T47D (cell line): Measurements from ENCODE around the gene CRISP3.

Source experiments
- DNase-seq, 2 experiments: peaks; one replicate each; pipeline versions ENCODE4 v3.0.0 to v3.0.0-alpha.2; 2011 to 2012; ENCODE audit warnings: low read depth in 1 of 2, low spot score in 1 of 2
- JUND ChIP-seq: IDR thresholded peaks from 2 replicates; pipeline ENCODE4 v1.6.1; 2012; ENCODE audit warnings: low read depth
- in situ Hi-C: cut with HindIII; loops from 2 replicates; pipeline ENCODE4 v1.10.0; 2016; ENCODE audit warnings: low sequenced_read_pairs, low pct_unique_long_range_greater_than_20kb

The CRISP3 gene, protein sequence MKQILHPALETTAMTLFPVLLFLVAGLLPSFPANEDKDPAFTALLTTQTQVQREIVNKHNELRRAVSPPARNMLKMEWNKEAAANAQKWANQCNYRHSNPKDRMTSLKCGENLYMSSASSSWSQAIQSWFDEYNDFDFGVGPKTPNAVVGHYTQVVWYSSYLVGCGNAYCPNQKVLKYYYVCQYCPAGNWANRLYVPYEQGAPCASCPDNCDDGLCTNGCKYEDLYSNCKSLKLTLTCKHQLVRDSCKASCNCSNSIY

DNA sequence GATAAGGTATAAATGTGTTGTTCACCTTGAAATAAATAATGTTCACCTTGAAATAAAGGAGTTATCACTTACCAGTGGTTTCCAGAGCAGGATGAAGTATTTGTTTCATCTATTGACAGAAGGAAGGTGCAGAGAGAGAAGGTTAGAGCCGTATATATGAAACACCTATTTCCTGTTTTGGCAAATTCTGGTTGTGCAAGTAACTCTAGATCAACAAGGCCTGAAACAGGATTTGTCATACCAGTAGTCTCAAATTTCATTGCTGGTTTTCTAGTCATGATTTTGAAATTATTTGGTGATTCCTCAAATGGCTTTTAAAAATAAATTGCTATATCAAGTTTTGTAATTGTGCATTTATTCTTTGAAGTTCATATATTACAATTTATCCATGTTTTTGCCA, at the start of gene CRISP3:
Gene CRISP3 (minus strand): TSS at position 130 of the 400 bp plus-strand sequence. CDS start 21 bp downstream, at position 109.
- TF ChIP-seq JUND, result no peak
- in situ Hi-C loops, result no loop called here
- DNase-seq, result peak in 1 of 2 experiments; percentile 83

DNA sequence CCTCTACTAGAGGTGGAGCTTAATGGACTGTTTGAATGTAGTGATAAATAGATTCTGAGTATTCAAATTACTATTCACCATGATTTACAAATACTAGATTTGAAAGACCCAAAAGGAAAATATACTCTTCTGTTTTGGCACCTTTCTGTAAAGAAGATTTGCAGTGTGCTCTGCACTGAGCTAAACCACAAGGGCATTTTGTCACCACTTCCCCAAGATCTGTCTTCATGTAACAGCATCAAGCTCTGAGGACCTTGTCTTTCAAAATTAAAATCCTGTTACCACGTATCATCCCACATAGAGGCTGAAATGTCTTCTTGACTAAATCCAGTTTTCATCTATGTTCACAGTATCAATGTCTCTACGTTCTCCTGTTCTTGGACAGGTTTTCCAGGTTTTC, 46.2 kb upstream of the CRISP3 start:
- no peak for TF ChIP-seq JUND
- DNase-seq, result peak in 1 of 2 experiments; percentile 24
- in situ Hi-C loops, result no loop called here

DNA sequence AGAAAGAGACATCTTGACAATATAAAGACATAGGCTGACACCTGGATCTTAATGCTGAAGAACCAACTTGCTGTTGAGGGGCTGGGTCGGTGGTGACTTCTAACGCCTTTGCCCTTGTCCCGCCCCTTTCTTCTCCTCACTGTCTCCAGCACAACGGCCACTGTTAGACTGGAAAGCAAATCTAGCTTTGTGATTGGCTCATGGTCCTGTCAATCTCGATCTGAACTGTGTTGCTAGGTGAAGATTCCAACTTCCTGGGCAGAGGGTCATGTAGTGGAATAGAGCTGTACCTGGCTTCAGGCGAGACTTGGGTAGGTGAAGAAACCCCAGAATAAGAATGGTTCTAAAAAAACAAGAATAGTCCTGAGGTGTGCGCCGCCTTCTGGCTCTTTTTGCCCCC, 43.0 kb upstream of the CRISP3 start, which contains the start of gene PGK2:
Gene PGK2 (minus strand): TSS at position 110 of the 400 bp plus-strand sequence. CDS start 98 bp downstream, at position 12.
- DNase-seq, result peak in 1 of 2 experiments; percentile 77
- TF ChIP-seq JUND, result no peak
- in situ Hi-C loops, result no loop called here

DNA sequence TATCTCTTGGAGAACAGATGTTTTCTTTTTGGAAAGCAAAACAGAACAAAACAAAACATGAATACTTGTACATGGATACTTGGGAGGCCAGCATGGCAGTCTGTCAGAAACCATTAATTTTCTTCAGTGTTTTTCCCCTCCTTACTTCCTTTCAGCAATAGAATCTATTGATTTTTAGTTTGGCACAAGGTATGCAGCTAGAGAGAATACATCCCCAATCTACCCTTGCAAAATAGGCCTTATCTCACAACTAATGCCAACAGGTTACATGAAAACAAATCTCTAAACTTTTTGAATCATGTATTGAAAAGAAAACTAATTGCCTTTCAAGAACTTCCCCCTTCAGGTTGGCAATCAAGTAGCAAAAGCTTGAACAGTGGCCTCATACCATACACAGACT, 40.1 kb upstream of the CRISP3 start:
- no peak for DNase-seq
- TF ChIP-seq JUND, result no peak
- in situ Hi-C loops, result no loop called here

DNA sequence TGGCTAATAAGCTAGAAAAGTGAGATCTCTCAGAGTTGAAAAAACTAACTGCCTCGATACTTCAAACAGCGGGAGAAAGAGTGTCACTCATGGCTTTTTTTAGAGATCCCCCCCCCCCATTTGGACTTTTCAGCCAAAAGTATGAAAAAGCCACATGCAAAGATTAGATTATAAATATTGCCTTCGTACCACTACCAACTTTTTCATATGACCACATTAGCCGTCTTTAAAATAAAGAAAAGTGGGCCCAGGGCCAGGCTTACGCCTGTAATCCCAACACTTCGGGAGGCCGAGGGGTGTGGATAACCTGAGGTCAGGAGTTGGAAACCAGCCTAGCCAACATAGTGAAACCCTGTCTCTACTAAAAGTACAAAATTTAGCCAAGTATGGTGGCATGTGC, 38.5 kb upstream of the CRISP3 start:
- in situ Hi-C loops, result no loop called here
- no peak for DNase-seq
- TF ChIP-seq JUND, result no peak

DNA sequence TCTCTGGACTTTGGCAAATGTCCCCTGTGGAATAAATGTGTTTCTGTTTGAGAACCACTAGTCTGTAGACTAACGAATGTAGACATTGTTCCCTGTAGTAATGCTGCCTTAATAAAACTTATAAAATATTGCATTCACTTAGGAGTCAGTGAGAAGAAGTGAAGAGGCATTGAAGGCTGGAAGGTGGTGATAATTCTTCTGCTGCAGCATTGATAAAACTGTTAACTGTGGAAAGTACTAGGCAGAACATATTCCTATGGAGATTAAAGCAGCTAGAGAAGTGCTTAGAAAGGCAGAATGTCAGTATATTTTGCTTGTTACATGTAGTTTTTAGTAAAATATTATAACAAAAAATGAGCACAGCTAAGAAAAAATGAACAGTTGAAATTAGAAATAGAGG, 38.1 kb upstream of the CRISP3 start:
- DNase-seq, result no peak
- in situ Hi-C loops, result no loop called here
- no peak for TF ChIP-seq JUND

DNA sequence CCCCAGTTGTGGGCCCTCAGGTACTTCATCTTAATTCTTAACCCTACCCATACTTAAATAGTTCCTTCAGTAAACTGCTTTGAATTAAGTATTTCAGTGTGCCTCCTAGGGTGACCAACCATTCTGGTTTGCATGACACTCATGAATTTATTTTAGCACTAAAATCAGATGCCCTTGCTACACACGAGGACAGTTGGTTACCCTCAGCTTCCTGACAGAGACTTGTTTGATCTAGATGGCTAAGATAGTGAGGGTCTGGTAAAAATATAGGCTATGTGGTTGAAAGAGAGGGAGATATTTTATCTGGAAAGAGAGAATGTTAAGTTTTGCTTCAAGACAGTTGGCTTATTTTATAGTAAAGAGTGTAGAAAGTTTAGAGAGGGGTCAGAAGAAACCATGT, 32.3 kb upstream of the CRISP3 start:
- in situ Hi-C loops, result no loop called here
- no peak for DNase-seq
- no peak for TF ChIP-seq JUND

DNA sequence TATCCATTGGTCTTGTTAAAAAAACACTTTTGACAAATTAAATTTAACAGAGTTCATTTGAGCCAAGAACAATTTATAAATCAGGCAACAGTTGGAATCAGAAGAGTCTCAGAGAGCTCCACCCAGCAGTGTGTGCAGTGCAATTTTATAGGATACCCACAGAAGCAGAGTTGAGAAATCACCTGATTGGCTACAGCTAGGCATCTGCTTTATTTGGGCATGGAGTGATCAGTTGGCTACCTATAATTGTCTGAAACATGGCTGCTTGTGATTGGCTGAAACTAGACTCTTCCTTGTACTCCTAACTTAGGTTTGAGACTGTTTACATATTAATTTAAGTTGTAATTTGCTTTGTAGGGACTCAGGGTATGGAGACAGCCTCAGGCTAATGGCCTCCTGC, 30.9 kb upstream of the CRISP3 start:
- in situ Hi-C loops, result no loop called here
- DNase-seq, result no peak
- no peak for TF ChIP-seq JUND

DNA sequence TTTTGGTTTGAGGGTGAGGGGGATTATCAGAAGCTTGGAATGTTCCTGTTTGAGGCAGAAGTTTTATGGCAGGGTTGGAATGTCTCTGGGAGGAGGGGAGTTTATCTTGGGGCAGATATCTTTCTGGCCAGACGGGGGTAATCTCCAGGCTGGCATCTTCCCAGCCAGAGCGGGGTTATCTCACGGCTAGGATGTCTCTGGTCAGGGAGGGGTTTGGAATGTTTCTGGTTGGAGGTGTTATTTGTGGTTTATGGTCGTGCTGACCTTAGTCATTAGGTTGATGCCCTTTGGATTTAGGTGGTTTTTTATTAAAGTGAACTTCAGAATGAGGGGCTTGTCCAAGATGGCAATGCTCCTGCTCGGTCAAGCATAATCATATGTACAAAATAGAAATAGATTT, 28.1 kb upstream of the CRISP3 start:
- in situ Hi-C loops, result no loop called here
- DNase-seq, result no peak
- no peak for TF ChIP-seq JUND

DNA sequence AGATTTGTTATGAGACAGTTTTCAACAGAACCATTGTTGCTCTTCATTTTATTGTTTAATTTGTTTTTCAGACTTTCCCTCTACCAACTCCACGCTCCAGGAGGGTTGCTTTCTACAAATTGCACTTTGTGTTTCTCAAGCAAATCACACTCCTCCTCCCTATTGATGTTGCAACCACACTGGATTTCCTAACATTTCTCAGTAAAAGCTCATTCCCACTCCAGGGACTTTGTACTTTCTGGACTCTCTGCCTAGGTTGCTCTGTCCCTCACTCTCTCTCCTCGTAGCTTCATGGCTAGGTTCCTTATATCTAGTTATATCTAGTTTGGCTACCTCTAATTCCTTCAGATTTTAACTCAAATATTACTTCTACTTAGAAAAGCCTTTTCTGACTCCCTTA, 22.6 kb upstream of the CRISP3 start:
- no peak for DNase-seq
- TF ChIP-seq JUND, result no peak
- in situ Hi-C loops, result no loop called here

DNA sequence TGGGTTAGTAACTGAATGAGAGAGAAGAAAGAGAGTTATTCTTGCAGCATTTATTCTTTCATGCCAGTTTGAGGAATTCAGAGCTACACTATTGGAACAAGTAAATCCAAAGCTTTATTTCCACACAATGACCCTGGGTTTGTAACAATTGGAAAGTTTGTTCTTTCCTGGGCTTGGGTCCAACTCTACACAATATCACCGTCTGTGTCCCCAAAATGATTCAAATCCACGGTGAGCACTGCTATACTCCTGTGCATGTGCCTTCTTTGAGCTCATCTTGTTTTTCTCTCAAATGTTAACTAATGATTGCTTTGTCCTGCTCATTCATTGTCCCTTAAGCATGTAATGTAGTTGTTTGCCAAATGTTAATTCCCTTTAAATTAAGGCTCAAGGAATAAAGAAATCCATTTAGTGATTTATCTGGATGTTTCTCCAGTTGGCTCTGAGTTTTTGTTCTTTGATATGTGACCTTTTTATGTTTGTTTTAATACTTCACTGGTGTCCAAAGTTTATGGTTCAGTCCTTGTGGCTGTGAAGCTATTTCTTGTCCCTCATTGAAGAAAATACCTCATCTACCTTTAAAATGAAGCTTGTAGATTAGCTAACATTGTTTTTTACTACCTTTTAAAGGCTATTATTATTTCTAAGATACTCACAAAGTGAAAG, 20.5 kb upstream of the CRISP3 start:
- no peak for DNase-seq
- TF ChIP-seq JUND, result no peak
- in situ Hi-C loops, result no loop called here

DNA sequence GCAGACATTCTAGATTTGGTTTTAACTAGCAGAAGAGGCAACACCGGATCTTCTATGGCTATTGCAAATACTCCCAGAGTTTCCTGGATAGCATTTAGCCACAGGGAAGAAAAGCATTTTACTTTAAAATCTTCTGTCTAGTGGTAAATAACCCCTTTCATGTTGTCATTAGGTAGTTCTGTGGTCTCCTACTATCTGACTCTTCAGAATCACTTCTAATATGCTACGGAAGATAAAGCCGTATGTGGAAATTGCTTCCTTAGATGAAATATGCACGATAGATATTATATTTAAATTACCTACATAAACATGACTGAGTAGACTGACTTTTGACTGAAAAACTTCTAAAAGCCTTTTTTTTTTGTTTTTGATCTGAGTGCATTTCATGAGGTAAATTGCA, 759 bp downstream of the CRISP3 start:
- DNase-seq, result no peak
- TF ChIP-seq JUND, result no peak
- in situ Hi-C loops, result no loop called here

DNA sequence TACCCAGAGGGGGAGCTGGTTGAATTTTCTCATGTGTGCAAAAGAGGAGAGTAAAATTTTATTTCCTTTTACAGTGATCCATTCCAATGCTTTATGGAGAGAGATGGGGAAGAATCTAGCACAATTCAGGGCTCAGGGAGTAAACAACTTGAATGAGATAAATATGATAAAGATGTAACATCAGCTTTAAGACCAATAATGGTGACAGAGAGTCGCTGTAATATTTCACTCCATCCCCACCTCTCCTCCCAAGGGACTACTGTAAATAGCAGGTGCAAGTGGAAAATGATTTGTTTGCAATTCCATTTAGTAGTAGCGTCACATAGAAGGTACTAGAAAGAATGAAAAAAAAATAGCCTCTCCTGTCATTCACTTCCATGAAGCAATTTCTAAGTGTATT, 4.8 kb downstream of the CRISP3 start:
- in situ Hi-C loops, result no loop called here
- no peak for DNase-seq
- no peak for TF ChIP-seq JUND
